GM19324 (cell line): Measurements from ENCODE around the gene CALCOCO2.
"Not testable (repeated sequence)": the region's sequence is repeated elsewhere in the genome, so short reads cannot be mapped to it uniquely, and the experiment has no call there.

ENCODE experiments used
- ATAC-seq: cut with Tn5 transposase; IDR thresholded peaks from one replicate; pipeline ENCODE4 v1.9.1; 2021; ENCODE audit warnings: mild to moderate bottlenecking, moderate library complexity; ENCODE audit not compliant: unreplicated experiment, low FRiP score

The CALCOCO2 gene

DNA sequence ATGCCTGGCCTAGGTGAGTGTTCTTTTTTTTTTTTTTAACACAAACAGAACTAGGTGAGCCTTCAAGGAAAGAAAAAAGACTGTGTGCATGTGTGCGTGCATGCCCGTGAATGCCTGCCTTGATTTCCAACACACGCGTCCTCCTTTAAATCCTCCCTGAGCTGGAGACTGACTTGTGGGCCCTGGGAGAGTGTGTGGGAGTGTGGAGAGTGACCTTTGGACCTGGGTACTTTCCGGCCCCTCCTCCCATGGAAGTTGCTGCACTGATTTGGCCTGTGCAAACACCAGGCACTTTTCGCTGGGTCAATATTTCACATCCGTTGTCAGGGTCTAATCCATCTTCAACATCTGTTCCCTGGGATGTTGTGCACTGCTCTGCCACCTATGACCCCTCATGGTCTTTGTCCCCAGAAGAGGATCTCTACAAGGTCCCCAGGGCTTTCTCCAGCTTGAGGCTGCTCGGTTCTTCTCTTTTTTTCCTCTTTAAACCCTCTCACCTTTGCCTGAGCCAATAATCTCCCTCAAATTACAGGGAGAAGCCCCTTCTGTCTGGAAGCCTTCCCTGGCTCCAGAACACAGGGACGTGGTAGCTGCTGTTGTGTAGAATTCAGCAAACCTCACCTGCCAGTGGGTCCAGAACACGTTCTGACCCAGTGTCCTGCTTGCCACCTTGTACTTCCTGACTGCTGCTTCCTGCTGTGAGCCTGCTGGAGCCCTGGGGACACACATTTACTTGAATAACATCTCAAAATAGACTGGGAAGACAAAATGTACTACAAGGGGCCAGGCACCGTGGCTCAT is 40.9 kb downstream of the CALCOCO2 start:
- ATAC-seq = no peak

DNA sequence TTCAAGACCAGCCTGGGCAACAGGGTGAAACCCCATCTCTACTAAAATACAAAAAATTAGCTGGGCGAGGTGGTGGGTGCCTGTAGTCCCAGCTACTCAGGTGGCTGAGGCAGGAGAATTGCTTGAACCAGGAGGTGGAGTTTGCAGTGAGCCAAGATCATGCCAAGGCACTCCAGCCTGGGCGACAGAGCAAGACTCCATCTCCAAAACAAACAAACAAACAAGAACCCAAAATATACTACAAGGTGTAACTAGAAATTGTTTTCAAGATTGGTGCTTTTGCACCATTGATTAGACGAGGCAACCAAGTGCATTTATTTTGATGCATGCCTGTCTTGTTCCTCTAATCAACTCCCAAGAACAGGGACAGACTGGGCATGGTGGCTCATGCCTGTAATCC is 41.6 kb downstream of the CALCOCO2 start:
- not testable (repeated sequence) for ATAC-seq

GRCh38 chr17:48873209-48873608 is 42.4 kb downstream of the CALCOCO2 start:
- no peak for ATAC-seq

- no peak for ATAC-seq
Measured at GRCh38 chr17:48873696-48874443, 43.0 kb downstream of the CALCOCO2 start.

- no peak for ATAC-seq
Measured at GRCh38 chr17:48878920-48879898, 48.4 kb downstream of the CALCOCO2 start.

- no peak for ATAC-seq
Measured at GRCh38 chr17:48882272-48882671, 51.4 kb downstream of the CALCOCO2 start.

GRCh38 chr17:48883171-48883570 is 52.3 kb downstream of the CALCOCO2 start:
- no peak for ATAC-seq

DNA sequence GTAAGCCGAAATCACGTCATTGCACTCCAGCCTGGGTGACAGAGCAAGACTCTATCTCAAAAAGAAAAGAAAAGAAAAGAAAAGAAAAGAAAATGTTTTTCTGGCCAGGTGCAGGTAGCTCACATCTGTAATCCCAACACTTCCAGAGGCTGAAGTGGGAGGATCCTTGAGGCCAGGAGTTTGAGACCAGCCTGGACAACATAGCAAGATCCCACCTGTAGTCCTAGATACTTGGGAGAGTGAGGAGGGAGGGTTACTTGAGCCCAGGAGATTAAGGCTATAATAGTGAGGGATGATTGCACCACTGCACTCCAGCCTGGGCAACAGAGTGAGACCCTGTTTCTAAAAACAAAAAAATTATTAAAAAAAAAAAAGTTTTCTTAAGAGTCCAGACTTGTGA is 59.3 kb downstream of the CALCOCO2 start:
- no peak for ATAC-seq

DNA sequence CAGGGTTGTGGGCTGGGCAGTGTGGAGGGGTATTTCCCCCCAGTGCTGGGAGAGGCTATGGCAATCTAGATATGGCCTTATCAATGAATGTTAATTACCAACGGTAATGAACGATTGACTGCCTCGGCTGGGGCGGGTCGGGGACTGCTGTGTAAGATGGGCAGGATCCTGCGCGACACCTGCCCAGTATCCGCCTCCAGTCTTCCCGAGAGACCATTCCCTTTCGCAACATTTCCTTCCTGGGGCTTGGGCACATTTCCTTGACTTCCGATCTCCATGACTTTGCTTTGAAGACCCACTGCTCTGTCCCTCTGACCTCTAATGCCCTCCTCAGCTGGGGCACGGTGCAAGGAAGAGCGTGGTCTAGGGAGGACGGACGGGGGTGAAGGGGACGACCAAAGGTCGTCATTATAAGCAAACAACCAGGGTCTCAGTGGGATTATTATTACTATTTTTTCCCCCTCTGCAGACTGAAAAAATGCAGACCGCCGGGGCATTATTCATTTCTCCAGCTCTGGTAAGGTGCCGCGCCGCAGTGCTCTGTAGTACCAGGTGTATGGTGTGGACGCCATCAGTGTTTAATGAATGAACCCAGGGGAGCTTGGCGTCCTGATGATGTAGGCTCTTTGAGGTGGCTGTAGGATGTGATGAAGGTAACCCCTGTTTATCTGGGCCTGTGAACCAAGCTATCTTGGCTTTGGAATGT is 62.3 kb downstream of the CALCOCO2 start:
- ATAC-seq = no peak

GRCh38 chr17:48893646-48894508 is 63.0 kb downstream of the CALCOCO2 start:
- no peak for ATAC-seq

DNA sequence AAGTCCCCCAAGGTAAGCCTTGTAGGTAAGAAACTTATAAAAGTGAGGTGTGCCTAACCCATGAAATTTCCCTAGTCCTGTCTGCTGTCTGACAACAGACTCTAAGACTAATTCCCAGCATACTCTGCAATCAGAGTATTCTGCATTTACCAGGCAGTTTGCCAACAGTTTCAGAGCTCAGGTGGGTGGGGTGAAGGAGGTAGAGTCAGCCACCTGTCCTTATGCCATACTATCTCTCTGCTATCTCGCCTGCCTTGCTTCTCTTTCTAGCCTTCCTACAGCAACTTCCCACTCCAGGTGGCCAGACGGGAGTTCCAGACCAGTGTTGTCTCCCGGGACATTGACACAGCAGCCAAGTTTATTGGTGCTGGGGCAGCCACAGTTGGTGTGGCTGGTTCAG is 64.1 kb downstream of the CALCOCO2 start:
- no peak for ATAC-seq

- no peak for ATAC-seq
Measured at GRCh38 chr17:48901241-48901640, 70.4 kb downstream of the CALCOCO2 start.

GRCh38 chr17:48903401-48903800 is 72.6 kb downstream of the CALCOCO2 start:
- no peak for ATAC-seq

DNA sequence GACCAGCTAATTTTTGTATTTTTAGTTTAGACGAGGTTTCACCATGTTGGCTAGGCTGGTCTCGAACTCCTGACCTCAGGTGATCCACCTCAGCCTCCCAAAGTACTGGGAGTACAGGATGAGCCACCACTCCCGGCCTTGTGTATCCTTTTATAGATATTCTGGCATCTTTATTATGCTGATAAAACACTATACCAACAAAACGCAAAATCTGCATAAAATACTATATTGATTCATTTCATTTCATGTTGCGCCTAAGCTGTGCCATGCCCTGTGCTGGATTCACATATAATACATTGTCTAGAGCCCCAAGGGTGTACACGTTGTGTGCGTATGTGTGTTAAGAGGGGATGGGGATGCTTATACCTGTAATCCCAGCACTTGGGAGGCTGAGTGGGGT is 73.6 kb downstream of the CALCOCO2 start:
- no peak for ATAC-seq

- ATAC-seq = no peak
Measured at GRCh38 chr17:48905987-48906515, 75.2 kb downstream of the CALCOCO2 start.

DNA sequence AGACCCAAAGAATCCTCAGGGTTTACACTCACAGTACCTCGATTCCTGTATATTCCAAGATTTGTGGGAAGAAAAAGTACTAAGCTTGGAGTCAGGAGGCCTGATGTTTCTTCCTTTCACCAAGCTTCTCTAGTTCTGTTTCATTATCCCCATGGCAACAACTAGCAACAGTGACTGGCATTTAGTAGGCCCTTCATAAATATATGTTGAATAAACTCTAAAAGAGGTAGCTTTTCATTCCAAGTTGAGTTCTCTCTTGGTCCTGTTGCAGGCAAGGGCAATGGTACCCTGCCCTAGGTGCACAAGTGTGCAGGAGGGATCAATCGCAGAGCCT is 76.8 kb downstream of the CALCOCO2 start:
- ATAC-seq = no peak

GRCh38 chr17:48908047-48908843 is 77.4 kb downstream of the CALCOCO2 start, which contains the start of gene UBE2Z:
Gene UBE2Z (plus strand): TSS chr17:48908407. CDS start chr17:48908504, 97 bp downstream.
- ATAC-seq = peak; percentile 92

- ATAC-seq = peak; percentile 40
Measured at GRCh38 chr17:48908853-48909394, 78.1 kb downstream of the CALCOCO2 start.
